NT2/D1 (cell line): ENCODE measurements around the gene DLK1.

Source experiments
- SUZ12 ChIP-seq: IDR thresholded peaks from 2 replicates; pipeline ENCODE4 v1.6.1; 2011; ENCODE audit not compliant: insufficient read length, insufficient read depth; ENCODE audit errors: extremely low read depth
- YY1 ChIP-seq: IDR thresholded peaks from 2 replicates; pipeline ENCODE4 v1.6.1; 2011; ENCODE audit not compliant: insufficient read length, insufficient read depth

GRCh38 chr14:100784523-100785337, 58.0 kb downstream of the DLK1 start:
- TF ChIP-seq YY1 = no peak
- TF ChIP-seq SUZ12 = no peak
